MM.1S (cell line): ENCODE measurements around the gene CREBL2.

ENCODE experiments used
- EZH2 ChIP-seq: fragments of 300-600 bp; sonication (generic); optimal IDR thresholded peaks from 2 replicates; pipeline ENCODE3; 2017; ENCODE audit warnings: low read depth, mild to moderate bottlenecking, antibody characterized with exemption, low read length, mixed read lengths
- EZH2phosphoT487 ChIP-seq: fragments of 300-600 bp; sonication (generic); IDR thresholded peaks from 2 replicates; pipeline ENCODE4 v1.6.1; 2018; ENCODE audit warnings: antibody characterized with exemption, low read length
- TF ChIP-seq, protein P1 (sequence below): fragments of 300-600 bp; sonication (generic); IDR thresholded peaks from 2 replicates; pipeline ENCODE4 v1.5.1; 2016; ENCODE audit warnings: antibody characterized with exemption, low read length, mixed read lengths

DNA sequence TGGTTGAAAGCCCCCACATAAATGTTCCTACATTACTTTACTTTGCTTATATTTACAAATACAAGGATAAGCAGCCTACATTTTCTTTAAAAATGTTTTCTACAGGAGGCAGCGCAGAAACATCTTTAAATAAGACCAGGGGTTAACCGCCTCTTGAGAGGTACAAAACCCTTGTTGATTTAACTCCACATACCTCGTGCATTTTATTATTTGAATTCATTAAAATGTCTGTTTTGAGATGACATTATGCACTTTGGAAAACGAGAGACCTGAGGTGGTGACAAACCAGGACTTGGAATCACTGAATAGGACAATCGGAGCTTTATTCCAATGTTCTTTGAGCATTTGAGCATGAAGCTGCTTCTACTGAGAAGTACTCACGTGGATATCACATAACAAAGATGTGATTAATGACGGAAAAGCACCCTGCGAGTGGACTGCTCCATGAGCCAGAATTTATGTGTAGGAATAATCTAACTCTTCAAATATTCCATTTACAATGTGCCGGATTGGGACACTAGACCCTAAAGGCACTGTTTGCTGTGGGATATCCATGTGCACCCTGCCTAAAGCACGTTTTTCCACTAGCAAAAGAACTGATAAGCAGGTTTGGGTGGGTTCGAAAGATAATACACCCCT lies 48.3 kb upstream of the CREBL2 start:
- no peak for TF ChIP-seq EZH2
- TF ChIP-seq, protein P1, sequence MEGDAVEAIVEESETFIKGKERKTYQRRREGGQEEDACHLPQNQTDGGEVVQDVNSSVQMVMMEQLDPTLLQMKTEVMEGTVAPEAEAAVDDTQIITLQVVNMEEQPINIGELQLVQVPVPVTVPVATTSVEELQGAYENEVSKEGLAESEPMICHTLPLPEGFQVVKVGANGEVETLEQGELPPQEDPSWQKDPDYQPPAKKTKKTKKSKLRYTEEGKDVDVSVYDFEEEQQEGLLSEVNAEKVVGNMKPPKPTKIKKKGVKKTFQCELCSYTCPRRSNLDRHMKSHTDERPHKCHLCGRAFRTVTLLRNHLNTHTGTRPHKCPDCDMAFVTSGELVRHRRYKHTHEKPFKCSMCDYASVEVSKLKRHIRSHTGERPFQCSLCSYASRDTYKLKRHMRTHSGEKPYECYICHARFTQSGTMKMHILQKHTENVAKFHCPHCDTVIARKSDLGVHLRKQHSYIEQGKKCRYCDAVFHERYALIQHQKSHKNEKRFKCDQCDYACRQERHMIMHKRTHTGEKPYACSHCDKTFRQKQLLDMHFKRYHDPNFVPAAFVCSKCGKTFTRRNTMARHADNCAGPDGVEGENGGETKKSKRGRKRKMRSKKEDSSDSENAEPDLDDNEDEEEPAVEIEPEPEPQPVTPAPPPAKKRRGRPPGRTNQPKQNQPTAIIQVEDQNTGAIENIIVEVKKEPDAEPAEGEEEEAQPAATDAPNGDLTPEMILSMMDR, result no peak
- TF ChIP-seq EZH2phosphoT487, result no peak
